ENCODE data around the gene FAM241A.

Gene FAM241A

DNA sequence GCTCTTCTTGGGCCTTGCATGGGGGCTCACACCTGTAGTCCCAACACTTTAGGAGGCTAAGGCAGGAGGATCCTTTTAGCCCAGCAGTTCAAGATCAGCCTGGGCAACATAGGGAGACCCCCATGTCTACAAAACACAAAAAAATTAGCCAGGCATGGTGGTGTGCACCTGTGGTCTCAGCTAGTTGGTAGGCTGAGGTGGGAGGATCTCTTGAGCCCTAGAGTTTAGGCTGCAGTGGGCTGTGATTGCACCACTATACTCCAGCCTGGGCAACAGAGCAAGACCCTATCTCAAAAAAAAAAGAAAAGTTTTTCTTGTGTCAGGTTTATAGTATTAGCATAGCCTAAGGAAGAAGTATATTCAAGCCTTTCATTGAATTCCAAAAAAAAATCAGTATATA lies 30.8 kb upstream of the FAM241A start:
- Histone ChIP-seq H3K36me3 (no peaks in the 10 kb centered on the region), H3K9me3 (no peaks in the 10 kb centered on the region), H3K27ac (no peak overlapping the region), H3K4me3 (ENCODE audit: low read depth in 1 of 2, low read length in 1 of 2) (no peak overlapping the region), H3K27me3 (no peaks in the 10 kb centered on the region), H3K4me1 (ENCODE audit: control insufficient read depth in 1 of 2, insufficient read depth in 1 of 2, low read depth in 1 of 2, low read length in 1 of 2) (peaks cover 0 to 4% of the 10 kb centered on the region in 2 experiments)
- TF ChIP-seq, protein P1, sequence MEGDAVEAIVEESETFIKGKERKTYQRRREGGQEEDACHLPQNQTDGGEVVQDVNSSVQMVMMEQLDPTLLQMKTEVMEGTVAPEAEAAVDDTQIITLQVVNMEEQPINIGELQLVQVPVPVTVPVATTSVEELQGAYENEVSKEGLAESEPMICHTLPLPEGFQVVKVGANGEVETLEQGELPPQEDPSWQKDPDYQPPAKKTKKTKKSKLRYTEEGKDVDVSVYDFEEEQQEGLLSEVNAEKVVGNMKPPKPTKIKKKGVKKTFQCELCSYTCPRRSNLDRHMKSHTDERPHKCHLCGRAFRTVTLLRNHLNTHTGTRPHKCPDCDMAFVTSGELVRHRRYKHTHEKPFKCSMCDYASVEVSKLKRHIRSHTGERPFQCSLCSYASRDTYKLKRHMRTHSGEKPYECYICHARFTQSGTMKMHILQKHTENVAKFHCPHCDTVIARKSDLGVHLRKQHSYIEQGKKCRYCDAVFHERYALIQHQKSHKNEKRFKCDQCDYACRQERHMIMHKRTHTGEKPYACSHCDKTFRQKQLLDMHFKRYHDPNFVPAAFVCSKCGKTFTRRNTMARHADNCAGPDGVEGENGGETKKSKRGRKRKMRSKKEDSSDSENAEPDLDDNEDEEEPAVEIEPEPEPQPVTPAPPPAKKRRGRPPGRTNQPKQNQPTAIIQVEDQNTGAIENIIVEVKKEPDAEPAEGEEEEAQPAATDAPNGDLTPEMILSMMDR (IDR thresholded peaks at IDR 0.05) = no peak

DNA sequence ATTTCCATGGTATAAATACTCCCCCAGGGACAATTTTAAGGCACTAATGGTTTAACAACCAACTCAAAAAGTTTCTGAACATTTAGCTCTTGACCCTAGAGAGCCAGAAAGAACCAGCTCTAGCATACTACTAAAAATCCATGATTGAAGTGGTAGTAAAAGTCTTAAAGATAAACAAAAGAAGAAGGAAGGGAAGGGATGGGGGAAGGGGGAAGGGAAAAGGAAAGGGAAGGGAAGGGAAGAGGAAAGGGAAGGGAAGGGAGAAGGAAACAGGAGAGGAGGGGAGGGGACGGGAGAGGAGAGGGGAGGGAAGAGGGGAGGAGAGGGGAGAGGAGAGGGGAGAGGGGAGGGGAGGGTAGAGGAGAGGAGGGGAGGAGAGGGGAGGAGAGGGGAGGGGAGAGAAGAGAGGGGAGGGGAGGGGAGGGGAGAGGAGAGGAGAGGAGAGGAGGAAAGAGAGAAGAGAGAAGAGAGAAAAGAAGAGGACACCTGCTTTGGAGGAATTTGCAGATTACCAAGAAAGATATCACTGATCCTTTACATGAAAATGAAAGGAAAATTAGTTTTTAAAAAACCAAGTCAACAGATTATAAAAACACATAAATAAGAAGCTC lies 26.4 kb upstream of the FAM241A start:
- H3K9me3 ChIP-seq = no peaks in the 10 kb centered on the region
- H3K4me3 ChIP-seq (ENCODE audit: low read depth in 1 of 2, low read length in 1 of 2) = no peak overlapping the region
- no peaks in the 10 kb centered on the region for H3K4me1 ChIP-seq (ENCODE audit: control insufficient read depth in 1 of 2, insufficient read depth in 1 of 2, low read depth in 1 of 2, low read length in 1 of 2)
- H3K36me3 ChIP-seq = no peaks in the 10 kb centered on the region
- H3K27ac ChIP-seq = no peak overlapping the region
- TF ChIP-seq, protein P1 (IDR thresholded peaks at IDR 0.05) = no peak
- no peaks in the 10 kb centered on the region for H3K27me3 ChIP-seq

DNA sequence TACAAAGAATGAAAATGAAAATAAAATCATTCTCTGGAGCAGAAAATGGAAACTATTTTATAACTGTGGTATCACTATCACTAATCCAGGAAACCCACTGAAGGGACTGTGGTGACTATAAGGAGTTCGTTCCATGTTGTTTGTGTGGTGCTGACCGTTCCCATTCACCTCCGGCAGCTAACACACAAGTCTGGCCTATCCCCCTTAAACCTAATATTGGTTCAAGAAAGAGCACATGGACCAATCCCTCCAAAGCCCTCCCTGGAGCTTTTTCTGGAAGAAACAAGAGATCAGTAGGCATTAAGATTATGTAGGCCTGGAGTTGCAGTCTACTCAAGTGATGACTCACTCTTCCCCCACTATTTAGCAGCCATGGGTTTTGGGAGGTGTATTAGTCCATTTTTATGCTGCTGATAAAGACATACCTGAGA lies 25.9 kb upstream of the FAM241A start:
- no peaks in the 10 kb centered on the region for H3K9me3 ChIP-seq
- TF ChIP-seq, protein P1 (IDR thresholded peaks at IDR 0.05) = no peak
- H3K36me3 ChIP-seq = no peaks in the 10 kb centered on the region
- no peaks in the 10 kb centered on the region for H3K27me3 ChIP-seq
- no peak overlapping the region for H3K4me3 ChIP-seq (ENCODE audit: low read depth in 1 of 2, low read length in 1 of 2)
- H3K4me1 ChIP-seq (ENCODE audit: control insufficient read depth in 1 of 2, insufficient read depth in 1 of 2, low read depth in 1 of 2, low read length in 1 of 2) = no peaks in the 10 kb centered on the region
- no peak overlapping the region for H3K27ac ChIP-seq

DNA sequence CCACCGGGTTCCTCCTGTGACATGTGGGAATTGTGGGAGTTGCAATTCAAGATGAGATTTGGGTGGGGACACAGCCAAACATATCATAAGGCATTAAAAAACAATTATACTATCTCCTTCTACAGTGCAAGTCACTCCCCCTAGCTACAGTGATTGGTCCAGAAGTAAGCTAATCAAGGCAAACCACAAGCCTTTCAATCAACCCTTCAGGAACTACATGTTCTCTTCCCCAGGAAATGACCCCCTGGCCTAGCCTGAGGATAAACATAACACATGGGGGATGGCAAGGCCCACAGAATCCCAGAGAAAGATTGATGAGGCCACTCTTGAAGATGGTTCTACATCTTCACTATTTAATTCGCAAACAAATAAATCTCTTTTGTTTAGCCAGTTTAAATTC lies 25.2 kb upstream of the FAM241A start:
- Histone ChIP-seq H3K4me1 (ENCODE audit: control insufficient read depth in 1 of 2, insufficient read depth in 1 of 2, low read depth in 1 of 2, low read length in 1 of 2) (no peaks in the 10 kb centered on the region), H3K4me3 (ENCODE audit: low read depth in 1 of 2, low read length in 1 of 2) (no peak overlapping the region), H3K36me3 (no peaks in the 10 kb centered on the region), H3K27me3 (no peaks in the 10 kb centered on the region), H3K9me3 (no peaks in the 10 kb centered on the region), H3K27ac (no peak overlapping the region)
- TF ChIP-seq, protein P1 (IDR thresholded peaks at IDR 0.05) = no peak

DNA sequence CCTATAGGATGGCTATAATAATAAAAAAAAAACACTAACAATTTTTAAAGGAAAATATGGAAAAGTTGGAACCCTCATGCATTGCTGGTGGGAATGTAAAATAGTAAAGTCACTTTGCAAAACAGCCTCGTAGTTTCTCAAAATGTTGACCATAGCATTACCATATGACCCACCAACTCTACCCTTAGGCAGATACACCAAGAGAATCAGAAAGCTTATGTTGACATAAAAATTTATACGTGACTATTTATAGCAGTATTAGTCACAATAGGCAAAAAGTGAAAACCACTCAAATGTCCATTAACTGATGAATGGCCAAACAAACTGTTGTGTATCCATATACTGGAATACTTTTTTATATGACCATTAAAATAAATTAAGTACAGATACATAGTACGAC lies 19.8 kb upstream of the FAM241A start:
- H3K27me3 ChIP-seq = no peaks in the 10 kb centered on the region

More for the DNA sequence above, 19.8 kb upstream of the FAM241A start:
- no peaks in the 10 kb centered on the region for H3K9me3 ChIP-seq
- TF ChIP-seq, protein P1 (IDR thresholded peaks at IDR 0.05) = no peak
- H3K27ac ChIP-seq = no peak overlapping the region
- no peaks in the 10 kb centered on the region for H3K4me1 ChIP-seq (ENCODE audit: control insufficient read depth in 1 of 2, insufficient read depth in 1 of 2, low read depth in 1 of 2, low read length in 1 of 2)
- no peaks in the 10 kb centered on the region for H3K36me3 ChIP-seq
- H3K4me3 ChIP-seq (ENCODE audit: low read depth in 1 of 2, low read length in 1 of 2) = no peak overlapping the region
